ENCODE measurements around the gene CARD16. TPM values are rescaled to one million over a fixed set of nuclear protein-coding genes. Genes with fewer than 3 reads are reported as not detected.

CARD16 gene
- 2.6 and 7.1 TPM in 2 replicates for total RNA-seq

DNA sequence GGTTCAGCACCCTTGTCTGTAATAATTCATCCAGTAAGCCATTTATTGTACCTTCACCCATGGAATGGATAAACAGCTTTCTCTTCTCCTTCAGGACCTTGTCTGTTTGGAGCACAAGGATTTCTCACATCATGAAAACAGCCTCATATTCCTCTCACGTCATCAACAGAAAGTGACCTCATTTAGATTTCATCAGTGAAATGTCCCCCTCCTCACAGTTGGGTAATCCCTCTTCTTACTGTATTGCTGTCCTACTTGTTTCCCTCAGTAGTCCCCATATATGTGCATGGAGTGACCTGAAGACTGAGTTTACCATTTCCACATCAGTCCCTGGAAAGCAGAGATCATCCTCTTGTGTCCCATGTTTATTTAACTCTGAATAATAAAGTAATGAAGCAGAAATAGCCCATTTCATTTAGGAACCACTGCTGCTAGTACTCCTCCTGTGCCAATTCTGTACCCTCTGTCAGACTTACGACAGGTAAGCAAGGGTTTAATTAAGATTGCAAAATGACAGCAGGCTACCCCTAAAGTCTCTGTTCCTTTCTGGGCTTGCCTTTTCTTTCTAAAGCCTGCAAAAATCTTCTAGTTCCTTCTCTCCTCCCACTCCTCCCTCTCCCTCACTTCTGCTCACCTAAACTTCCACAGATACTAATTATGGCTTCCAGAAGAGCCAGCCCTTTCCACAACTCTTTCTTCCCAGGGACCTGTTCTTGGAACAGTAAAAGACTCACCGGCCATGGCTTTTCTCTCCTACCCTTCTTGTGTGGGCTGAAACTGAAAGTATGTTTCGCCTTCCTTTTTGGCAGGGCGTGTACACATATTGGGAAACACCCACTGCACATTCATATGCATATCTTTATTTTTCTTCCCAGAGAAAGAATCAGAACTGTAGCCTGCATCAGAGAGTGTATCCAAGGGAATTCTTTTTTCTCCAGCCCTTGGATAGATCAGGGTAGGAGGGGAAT lies at the start of gene CARD16:
Gene CARD16 (minus strand): TSS at position 779 of the 968 bp plus-strand sequence. CDS start 38 bp downstream, at position 741.

DNA sequence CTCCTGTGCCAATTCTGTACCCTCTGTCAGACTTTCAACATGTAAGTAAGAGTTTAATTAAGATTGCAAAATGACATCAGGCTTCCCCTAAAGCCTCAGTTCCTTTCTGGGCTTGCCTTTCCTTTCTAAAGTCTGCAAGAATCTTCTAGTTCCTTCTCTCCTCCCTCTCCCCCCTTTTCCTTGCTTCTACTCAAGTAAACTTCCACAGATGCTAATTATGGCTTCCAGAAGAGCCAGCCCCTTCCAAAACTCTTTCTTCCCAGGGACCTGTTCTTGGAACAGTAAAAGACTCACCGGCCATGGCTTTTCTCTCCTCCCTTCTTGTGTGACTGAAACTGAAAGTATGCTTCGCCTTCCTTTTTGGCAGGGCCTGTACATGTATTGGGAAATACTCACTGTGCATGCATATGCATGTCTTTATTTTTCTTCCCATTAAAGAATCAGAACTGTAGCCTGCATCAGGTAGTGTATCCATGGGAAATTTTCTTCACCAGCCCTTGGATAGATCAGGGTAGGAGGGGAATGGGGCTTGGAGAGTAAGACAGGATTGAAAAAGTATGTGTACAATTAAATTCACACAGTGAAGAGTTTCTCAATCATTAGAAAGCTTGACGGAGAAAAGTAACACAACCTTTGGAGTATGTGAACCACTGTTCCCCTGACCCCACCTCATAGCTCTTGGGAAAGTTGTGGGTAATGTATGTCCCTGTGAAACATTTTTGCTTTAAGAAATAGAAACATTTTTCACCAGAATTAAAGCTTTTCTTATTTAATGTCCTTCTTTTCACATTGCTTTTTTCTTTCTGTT lies 10.1 kb downstream of the CARD16 start, which contains the start of gene CASP1:
Gene CASP1 (minus strand): TSS at position 332 of the 808 bp plus-strand sequence. CDS start 31 bp downstream, at position 301.

DNA sequence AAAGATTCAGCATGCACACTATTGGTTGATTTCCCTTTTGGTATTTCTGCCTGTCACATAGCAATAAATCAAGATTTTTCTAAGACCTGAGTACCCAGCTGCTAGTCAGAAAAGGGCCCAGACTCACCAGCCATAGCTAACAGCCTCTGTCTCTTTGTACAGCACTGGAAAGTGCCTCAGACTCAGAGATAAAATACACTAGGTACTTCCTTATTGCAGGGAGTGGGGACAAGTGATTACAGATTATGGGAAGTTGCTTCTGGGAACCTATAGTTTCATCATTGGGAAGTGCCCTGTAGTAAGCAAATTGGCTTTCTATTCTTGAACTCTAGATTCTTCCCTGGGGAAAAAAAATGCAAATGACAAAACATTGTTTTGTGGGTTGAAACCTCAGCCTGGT lies 22.1 kb downstream of the CARD16 start, which contains the start of gene CASP5:
Gene CASP5 (minus strand): TSS at position 166 of the 400 bp plus-strand sequence. CDS start 32 bp downstream, at position 134.

Other genes starting within 250 kb of the CARD16 start
- gene CASP12, start 146.9 kb downstream of the CARD16 start, total RNA-seq = not detected in 2 replicates
- 107 and 126 TPM in 2 replicates for gene CASP4, start 76.8 kb downstream of the CARD16 start, total RNA-seq
- gene CASP5, start 22.2 kb downstream of the CARD16 start, total RNA-seq = not detected in 2 replicates
- 4.8 and 13.9 TPM in 2 replicates for gene CASP1, start 10.2 kb downstream of the CARD16 start, total RNA-seq
- gene CARD18, start 94.4 kb upstream of the CARD16 start, total RNA-seq = not detected in 2 replicates